Gastrocnemius medialis (tissue), 4 donors: ENCODE data around the gene LYST. TPM values are rescaled to one million over a fixed set of nuclear protein-coding genes. Genes with fewer than 3 reads are reported as not detected.

Experiments
- ATAC-seq, 2 donors: fragments of 150-250 bp; one replicate each; pipeline ENCODE4 v1.9.1; 2016
- DNase-seq, 2 donors: peaks; one replicate each; pipeline ENCODE4 v3.0.0-alpha.2; 2019
- H3K27ac ChIP-seq, 4 donors: fragments of 200-600 bp; sonication (generic); 1 replicate in 1 of 4; 2 replicates in 3 of 4; pipeline ENCODE4 v1.5.1; 2016 to 2018; ENCODE audit warnings: mild to moderate bottlenecking in 2 of 4, moderate library complexity in 1 of 4
- H3K27me3 ChIP-seq, 3 donors: fragments of 200-600 bp; sonication (generic) in 2 of 3; 1 replicate in 1 of 3; 2 replicates in 2 of 3; pipeline versions ENCODE4 v1.5.1 to v1.6.0; 2016 to 2019; ENCODE audit warnings: mild to moderate bottlenecking in 1 of 3, moderate library complexity in 1 of 3
- H3K36me3 ChIP-seq, 2 donors: fragments of 200-600 bp; sonication (generic) in 1 of 2; one replicate each; pipeline ENCODE4 v1.5.1; 2017 to 2018
- H3K4me1 ChIP-seq, 2 donors: fragments of 200-600 bp; sonication (generic) in 1 of 2; one replicate each; pipeline ENCODE4 v1.5.1; 2016 to 2017; ENCODE audit warnings: mild to moderate bottlenecking in 2 of 2
- H3K4me3 ChIP-seq, 4 donors: fragments of 200-600 bp; sonication (generic) in 3 of 4; 1 replicate in 1 of 4; 2 replicates in 3 of 4; pipeline ENCODE4 v1.5.1; 2016 to 2019; ENCODE audit warnings: mild to moderate bottlenecking in 2 of 4
- H3K9me3 ChIP-seq, 3 donors: fragments of 200-600 bp; sonication (generic) in 2 of 3; 1 replicate in 1 of 3; 2 replicates in 2 of 3; pipeline ENCODE4 v1.5.1; 2016 to 2019
- CTCF ChIP-seq, 5 experiments: fragments of 450-650 bp in 3 of 5; fragments of 200-600 bp in 2 of 5; sonication (generic) in 2 of 5; IDR thresholded peaks in 4 of 5; conservative IDR thresholded peaks in 1 of 5; 1 replicate in 4 of 5; 2 replicates in 1 of 5; pipeline ENCODE4 v1.5.1; 2016 to 2019; ENCODE audit warnings: antibody characterized with exemption in 5 of 5, mild to moderate bottlenecking in 3 of 5, moderate library complexity in 3 of 5
- POLR2A ChIP-seq, 2 donors: fragments of 450-650 bp; IDR thresholded peaks; one replicate each; pipeline ENCODE4 v1.6.1; 2017; ENCODE audit warnings: antibody characterized with exemption in 2 of 2, mild to moderate bottlenecking in 2 of 2, moderate library complexity in 2 of 2
- in situ Hi-C, 4 donors: fragments of 200-750 bp; cut with MboI; loops; one replicate each; pipeline versions ENCODE4 v1.15.0 to v1.8.0; 2017; ENCODE audit warnings: low sequenced_read_pairs in 4 of 4
- intact Hi-C: fragments of 100-400 bp; cut with DNase I; formaldehyde crosslinking; loops from one replicate; pipeline ENCODE4 v1.15.1; 2023; ENCODE audit warnings: low total_unique reads
- total RNA-seq, 4 donors: library from RNA; depleted of rRNA; stranded (reverse); fragments of >200 nt; gene quantifications; one replicate each; pipeline versions ENCODE4 v1.1.0 to v1.2.3, GENCODE V29; 2016

LYST gene
- total RNA-seq, 4 donors from 2014 or later, result 6.6 to 21.9 (median 10.7) TPM

- no peak for DNase-seq
- H3K4me3 ChIP-seq, result peak overlapping the region in 2 of 4 donors; percentile 45 to 50
- TF ChIP-seq POLR2A (IDR thresholded peaks at IDR 0.05) (no peak), CTCF (IDR thresholded peaks at IDR 0.05 in 4 of 5, conservative IDR thresholded peaks at IDR 0.05 in 1 of 5) (no peak)
- H3K27me3 ChIP-seq, result peaks cover 54 to 73% (median 60%) of the 10 kb centered on the region in 3 donors
- peaks cover 8 to 11% of the 10 kb centered on the region in 2 donors for H3K4me1 ChIP-seq
- no peak overlapping the region for H3K27ac ChIP-seq
- in situ Hi-C loops (no loop called here), intact Hi-C loops (no loop called here)
- ATAC-seq, result no peak
- no peaks in the 10 kb centered on the region for H3K36me3 ChIP-seq
- H3K9me3 ChIP-seq, result no peaks in the 10 kb centered on the region
Measured at GRCh38 chr1:235651170-235651806, 215.4 kb downstream of the LYST start.

- intact Hi-C loops, result no loop called here
- ATAC-seq (no peak), DNase-seq (no peak)
- TF ChIP-seq POLR2A (IDR thresholded peaks at IDR 0.05), result no peak
- no peak for TF ChIP-seq CTCF (IDR thresholded peaks at IDR 0.05 in 4 of 5, conservative IDR thresholded peaks at IDR 0.05 in 1 of 5)
- no peaks in the 10 kb centered on the region for H3K9me3 ChIP-seq
- no peaks in the 10 kb centered on the region for H3K36me3 ChIP-seq
- peak overlapping the region; percentile 40 to 50 (median 45) for H3K4me3 ChIP-seq
- H3K4me1 ChIP-seq, result peaks cover 8 to 11% of the 10 kb centered on the region in 2 donors
- in situ Hi-C loops, result no loop called here
- peaks cover 54 to 77% (median 62%) of the 10 kb centered on the region in 3 donors for H3K27me3 ChIP-seq
- H3K27ac ChIP-seq, result no peak overlapping the region
Measured at GRCh38 chr1:235650341-235651169, 216.2 kb downstream of the LYST start.

GRCh38 chr1:235649368-235650163 lies 217.1 kb downstream of the LYST start, which contains the start of gene GNG4:
Gene GNG4, minus strand, starts transcription at chr1:235649784. Its CDS starts 65,946 bp downstream, at chr1:235583838.
- no peaks in the 10 kb centered on the region for H3K36me3 ChIP-seq
- H3K4me3 ChIP-seq, result peak within 1 kb of the TSS; percentile 40 to 50 (median 45)
- in situ Hi-C loops, result no loop called here
- TF ChIP-seq POLR2A (IDR thresholded peaks at IDR 0.05) (no peak), CTCF (IDR thresholded peaks at IDR 0.05 in 4 of 5, conservative IDR thresholded peaks at IDR 0.05 in 1 of 5) (no peak)
- H3K4me1 ChIP-seq, result peaks cover 8 to 11% of the 10 kb centered on the region in 2 donors
- no peaks in the 10 kb centered on the region for H3K9me3 ChIP-seq
- DNase-seq (no peak), ATAC-seq (no peak)
- intact Hi-C loops, result no loop called here
- peaks cover 54 to 80% (median 62%) of the 10 kb centered on the region in 3 donors for H3K27me3 ChIP-seq
- no peak within 1 kb of the TSS for H3K27ac ChIP-seq

GRCh38 chr1:235648954-235649367 lies 217.7 kb downstream of the LYST start:
- intact Hi-C loops, result no loop called here
- ATAC-seq (no peak), DNase-seq (no peak)
- Histone ChIP-seq H3K4me1 (peaks cover 8 to 11% of the 10 kb centered on the region in 2 donors), H3K27me3 (peaks cover 57 to 74% (median 59%) of the 10 kb centered on the region in 3 donors), H3K9me3 (no peaks in the 10 kb centered on the region), H3K27ac (no peak overlapping the region), H3K4me3 (peak overlapping the region; percentile 32 to 46 (median 44)), H3K36me3 (no peaks in the 10 kb centered on the region)
- in situ Hi-C loops, result no loop called here
- no peak for TF ChIP-seq POLR2A (IDR thresholded peaks at IDR 0.05)
